HG02798 (cell line): ENCODE results near the gene NACA2.
"Not testable (repeated sequence)": the region's sequence is repeated elsewhere in the genome, so short reads cannot be mapped to it uniquely, and the experiment has no call there.

ENCODE experiments used
- ATAC-seq: cut with Tn5 transposase; IDR thresholded peaks from one replicate; pipeline ENCODE4 v1.9.1; 2021; ENCODE audit warnings: mild to moderate bottlenecking; ENCODE audit not compliant: unreplicated experiment, poor library complexity

NACA2 gene

GRCh38 chr17:61591018-61591417 lies at the start of gene NACA2:
NACA2 (minus strand) TSS chr17:61591219; CDS start chr17:61591180, 39 bp downstream.
- ATAC-seq: no peak

- no peak for ATAC-seq
These were observed 48.8 kb upstream of the NACA2 start for GRCh38 chr17:61639818-61640217.

GRCh38 chr17:61638087-61638486 lies 47.1 kb upstream of the NACA2 start:
- ATAC-seq: no peak

- ATAC-seq: no peak
These were observed 45.0 kb upstream of the NACA2 start for GRCh38 chr17:61635913-61636432.

- ATAC-seq: no peak
These were observed 44.0 kb upstream of the NACA2 start for GRCh38 chr17:61634942-61635538.

GRCh38 chr17:61634011-61634539 lies 43.1 kb upstream of the NACA2 start:
- no peak for ATAC-seq

- no peak for ATAC-seq
These were observed 41.8 kb upstream of the NACA2 start for GRCh38 chr17:61632826-61633225.

- no peak for ATAC-seq
These were observed 40.8 kb upstream of the NACA2 start for GRCh38 chr17:61631800-61632199.

GRCh38 chr17:61628158-61628557 lies 37.1 kb upstream of the NACA2 start:
- not testable (repeated sequence) for ATAC-seq

GRCh38 chr17:61627658-61628057 lies 36.6 kb upstream of the NACA2 start:
- ATAC-seq: no peak

- ATAC-seq: no peak
These were observed 36.1 kb upstream of the NACA2 start for GRCh38 chr17:61627125-61627524.

- ATAC-seq: no peak
These were observed 34.5 kb upstream of the NACA2 start for GRCh38 chr17:61625564-61625963.

GRCh38 chr17:61624951-61625350 lies 33.9 kb upstream of the NACA2 start:
- no peak for ATAC-seq

GRCh38 chr17:61621317-61621716 lies 30.3 kb upstream of the NACA2 start:
- ATAC-seq: no peak

- ATAC-seq: no peak
These were observed 28.9 kb upstream of the NACA2 start for GRCh38 chr17:61619953-61620352.

- ATAC-seq: no peak
These were observed 28.5 kb upstream of the NACA2 start for GRCh38 chr17:61619493-61619892.

- no peak for ATAC-seq
These were observed 27.9 kb upstream of the NACA2 start for GRCh38 chr17:61618950-61619349.

GRCh38 chr17:61617330-61617729 lies 26.3 kb upstream of the NACA2 start:
- no peak for ATAC-seq

GRCh38 chr17:61616783-61617182 lies 25.8 kb upstream of the NACA2 start:
- ATAC-seq: no peak

GRCh38 chr17:61614219-61614618 lies 23.2 kb upstream of the NACA2 start:
- no peak for ATAC-seq

- ATAC-seq: no peak
These were observed 20.3 kb upstream of the NACA2 start for GRCh38 chr17:61611323-61611722.

GRCh38 chr17:61605692-61606091 lies 14.7 kb upstream of the NACA2 start:
- ATAC-seq: no peak
